Measurements from ENCODE around the gene ABCG1. TPM values are rescaled to one million over a fixed set of nuclear protein-coding genes. Genes with fewer than 3 reads are reported as not detected.

Gene ABCG1
- total and polyA plus RNA-seq, 4 experiments from 2014 or later: 1.5 to 19.6 (median 9.5) TPM

DNA sequence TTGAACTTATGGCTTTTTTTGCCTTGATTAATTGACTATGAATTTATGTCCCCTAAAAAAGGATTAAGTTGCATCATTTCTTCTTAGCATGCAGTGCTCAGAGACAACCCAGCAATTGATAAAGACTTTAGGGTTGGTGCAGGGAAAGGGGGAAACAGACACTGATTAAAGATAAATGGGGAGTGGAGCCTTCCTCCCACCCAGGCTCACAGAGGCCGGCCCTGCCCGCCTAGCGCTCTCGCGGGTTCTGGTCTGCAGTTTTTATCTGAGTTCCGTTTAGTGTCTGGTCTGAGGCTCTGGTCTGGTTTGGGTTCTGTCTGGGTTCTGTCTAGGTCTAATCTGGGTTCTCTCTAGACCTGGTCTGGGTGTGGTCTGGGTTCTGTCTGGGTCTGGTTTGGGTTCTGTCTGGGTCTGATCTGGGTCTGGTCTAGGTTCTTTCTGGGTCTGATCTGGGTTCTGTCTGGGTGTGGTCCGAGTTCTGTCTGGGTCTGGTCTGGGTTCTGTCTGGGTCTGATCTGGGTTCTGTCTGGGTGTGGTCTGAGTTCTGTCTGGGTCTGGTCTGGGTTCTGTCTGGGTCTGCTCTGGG is 48.1 kb downstream of the ABCG1 start:
- no peaks in the 10 kb centered on the region for H3K9me3 ChIP-seq (ENCODE audit: control insufficient read depth in 1 of 2, low read length in 2 of 2)
- H3K4me1 ChIP-seq (ENCODE audit: insufficient read depth, low read length): peaks cover 32% of the 10 kb centered on the region
- H3K4me3 Mint-ChIP-seq: peak overlapping the region in 7 of 8 donors; percentile 21 to 81 (median 49)
- H3K27ac Mint-ChIP-seq: peak overlapping the region; percentile 46 to 92 (median 85)
- POLR2A ChIA-PET (ENCODE audit: partially characterized antibody): no interaction called here
- CTCF ChIA-PET (ENCODE audit: partially characterized antibody): interaction anchor here (3.8 kb wide), 1 partner anchor 8 kb away, joined by 28 read pairs; no protein-coding TSS in a partner anchor
- H3K9me3 Mint-ChIP-seq: no peaks in the 10 kb centered on the region
- H3K36me3 ChIP-seq (ENCODE audit: insufficient read depth, low read length): peaks cover 6% of the 10 kb centered on the region
- intact Hi-C loops (cut with micrococcal nuclease): no loop called here
- DNase-seq: peak in 1 of 5 donors; percentile 57
- H3K27me3 ChIP-seq (ENCODE audit: insufficient read depth, low read length): no peaks in the 10 kb centered on the region
- no peak overlapping the region for H3K27ac ChIP-seq (ENCODE audit: low read depth, low read length)
- no peak overlapping the region for H3K4me3 ChIP-seq (ENCODE audit: low read length in 2 of 2)
- H3K4me1 Mint-ChIP-seq: peaks cover 23 to 45% (median 42%) of the 10 kb centered on the region in 4 donors
- no peaks in the 10 kb centered on the region for H3K27me3 Mint-ChIP-seq
- peaks cover 14 to 16% of the 10 kb centered on the region in 2 donors for H3K36me3 Mint-ChIP-seq

DNA sequence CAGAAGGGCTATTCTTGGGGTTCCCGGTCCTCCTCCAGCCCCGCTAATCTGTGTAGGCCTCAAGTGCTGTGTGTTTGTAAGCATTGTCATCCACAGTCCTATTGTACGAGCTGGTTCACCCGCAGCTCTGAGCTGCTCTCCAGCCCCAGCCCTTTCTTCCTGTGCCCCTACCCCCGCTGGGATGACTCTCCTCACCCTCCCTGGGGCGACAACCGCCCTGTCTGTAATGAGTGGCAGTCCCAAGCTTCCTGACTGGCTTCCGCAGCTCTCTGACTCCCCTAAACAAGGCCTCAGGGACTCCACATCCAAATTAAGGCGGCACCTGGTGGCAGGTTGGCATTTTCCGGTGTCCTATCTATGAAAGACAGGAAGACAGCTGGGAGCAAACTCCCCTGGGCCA is 50.4 kb downstream of the ABCG1 start:
- Histone ChIP-seq H3K36me3 (ENCODE audit: insufficient read depth, low read length) (peaks cover 25% of the 10 kb centered on the region), H3K4me1 (ENCODE audit: insufficient read depth, low read length) (peaks cover 32% of the 10 kb centered on the region), H3K4me3 (ENCODE audit: low read length in 2 of 2) (no peak overlapping the region), H3K27ac (ENCODE audit: low read depth, low read length) (no peak overlapping the region), H3K9me3 (ENCODE audit: control insufficient read depth in 1 of 2, low read length in 2 of 2) (no peaks in the 10 kb centered on the region), H3K27me3 (ENCODE audit: insufficient read depth, low read length) (no peaks in the 10 kb centered on the region)
- ChIA-PET POLR2A (ENCODE audit: partially characterized antibody) (no interaction called here), CTCF (ENCODE audit: partially characterized antibody) (interaction anchor here (0.9 to 3.8 kb wide), 5 partner anchors 10 to 124 kb away, joined by 3 to 28 read pairs (median 4); no protein-coding TSS in a partner anchor)
- DNase-seq: no peak
- peaks cover 23 to 40% (median 35%) of the 10 kb centered on the region in 4 donors for H3K4me1 Mint-ChIP-seq
- H3K4me3 Mint-ChIP-seq: peak overlapping the region in 1 of 8 donors; percentile 9
- H3K27ac Mint-ChIP-seq: peak overlapping the region in 5 of 7 donors; percentile 22 to 61 (median 60)
- peaks cover 11 to 19% of the 10 kb centered on the region in 2 donors for H3K36me3 Mint-ChIP-seq
- H3K27me3 Mint-ChIP-seq: no peaks in the 10 kb centered on the region
- no peaks in the 10 kb centered on the region for H3K9me3 Mint-ChIP-seq
- intact Hi-C loops (cut with micrococcal nuclease): no loop called here

DNA sequence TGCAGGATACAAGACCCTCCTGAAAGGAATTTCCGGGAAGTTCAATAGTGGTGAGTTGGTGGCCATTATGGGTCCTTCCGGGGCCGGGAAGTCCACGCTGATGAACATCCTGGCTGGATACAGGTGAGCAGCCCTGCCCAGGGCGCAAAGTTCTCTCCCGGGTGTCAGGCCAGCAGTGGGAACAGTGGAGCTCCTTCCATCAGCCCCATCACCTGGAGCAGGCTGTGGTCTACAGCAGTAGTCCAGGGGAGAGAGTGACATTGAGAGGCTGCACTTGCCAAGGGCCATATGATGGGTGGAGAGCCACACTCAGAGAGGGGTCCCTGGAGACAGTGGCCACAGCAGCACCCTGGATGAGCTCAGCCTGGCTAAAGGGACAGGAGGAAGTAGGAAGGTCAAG is 52.1 kb downstream of the ABCG1 start:
- intact Hi-C loops (cut with micrococcal nuclease): no loop called here
- Histone ChIP-seq H3K9me3 (ENCODE audit: control insufficient read depth in 1 of 2, low read length in 2 of 2) (no peaks in the 10 kb centered on the region), H3K4me1 (ENCODE audit: insufficient read depth, low read length) (peaks cover 32% of the 10 kb centered on the region), H3K27me3 (ENCODE audit: insufficient read depth, low read length) (no peaks in the 10 kb centered on the region), H3K36me3 (ENCODE audit: insufficient read depth, low read length) (peaks cover 37% of the 10 kb centered on the region), H3K27ac (ENCODE audit: low read depth, low read length) (no peak overlapping the region), H3K4me3 (ENCODE audit: low read length in 2 of 2) (no peak overlapping the region)
- Mint-ChIP-seq H3K4me3 (no peak overlapping the region), H3K36me3 (peaks cover 6 to 28% of the 10 kb centered on the region in 2 donors), H3K9me3 (no peaks in the 10 kb centered on the region), H3K27ac (peak overlapping the region in 2 of 7 donors; percentile 48 to 84), H3K4me1 (peaks cover 21 to 35% (median 30%) of the 10 kb centered on the region in 4 donors), H3K27me3 (no peaks in the 10 kb centered on the region)
- peak in 1 of 5 donors; percentile 18 for DNase-seq
- ChIA-PET CTCF (ENCODE audit: partially characterized antibody) (interaction anchor here (1.4 to 3.8 kb wide), 2 partner anchors 12 to 125 kb away, joined by 3 to 28 read pairs; no protein-coding TSS in a partner anchor), POLR2A (ENCODE audit: partially characterized antibody) (no interaction called here)

DNA sequence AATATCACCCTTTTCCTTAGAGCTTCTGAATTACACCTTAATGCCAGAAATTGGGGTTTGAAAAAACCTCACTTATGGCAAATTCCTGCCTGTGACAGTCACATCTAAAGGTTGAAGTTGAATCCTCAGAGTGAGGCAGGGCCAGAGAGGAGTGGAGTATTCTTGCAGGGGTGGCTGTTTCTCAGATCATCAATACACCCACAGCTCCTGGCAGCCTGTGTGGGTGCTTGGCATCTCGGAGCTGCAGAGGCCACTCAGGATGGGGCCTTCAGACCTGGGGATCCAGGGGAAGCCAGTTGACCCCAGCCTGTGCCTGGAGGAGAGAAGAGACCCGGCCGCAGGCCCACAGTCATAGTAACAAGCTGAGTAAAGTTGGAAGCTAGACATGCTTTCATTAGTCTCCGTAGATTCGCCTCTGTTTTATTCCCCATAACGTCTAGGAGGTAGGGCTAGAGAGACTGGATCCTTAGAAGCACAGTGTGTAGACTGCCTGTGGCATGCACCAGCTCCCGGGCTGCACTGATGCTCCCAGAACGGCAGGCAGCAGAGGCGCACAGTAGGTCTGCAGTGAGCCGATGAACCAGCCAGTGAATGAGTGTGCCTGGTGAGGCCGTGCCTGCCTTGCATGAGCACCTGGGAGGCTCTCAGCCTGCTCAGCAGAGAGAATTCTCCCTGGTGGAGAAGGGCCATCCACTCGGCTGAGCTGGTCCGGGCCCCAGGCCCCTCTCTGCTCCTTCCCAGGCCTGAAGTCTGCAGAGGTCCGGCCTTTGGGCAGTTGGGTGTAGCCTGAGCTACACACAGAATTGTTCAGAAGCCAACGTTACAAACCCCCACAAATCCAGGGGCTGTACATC is 53.4 kb downstream of the ABCG1 start:
- H3K9me3 ChIP-seq (ENCODE audit: control insufficient read depth in 1 of 2, low read length in 2 of 2): no peaks in the 10 kb centered on the region
- peaks cover 21% of the 10 kb centered on the region for H3K4me1 ChIP-seq (ENCODE audit: insufficient read depth, low read length)
- H3K4me3 ChIP-seq (ENCODE audit: low read length in 2 of 2): no peak overlapping the region
- Mint-ChIP-seq H3K27ac (no peak overlapping the region), H3K36me3 (peaks cover 9 to 36% of the 10 kb centered on the region in 2 donors), H3K4me3 (no peak overlapping the region), H3K9me3 (no peaks in the 10 kb centered on the region), H3K27me3 (no peaks in the 10 kb centered on the region), H3K4me1 (peaks cover 11 to 24% (median 19%) of the 10 kb centered on the region in 4 donors)
- DNase-seq: peak in 1 of 5 donors; percentile 31
- POLR2A ChIA-PET (ENCODE audit: partially characterized antibody): no interaction called here
- H3K36me3 ChIP-seq (ENCODE audit: insufficient read depth, low read length): peaks cover 47% of the 10 kb centered on the region
- CTCF ChIA-PET (ENCODE audit: partially characterized antibody): interaction anchor here (1.4 to 1.9 kb wide), 2 partner anchors 13 to 127 kb away, joined by 3 to 7 read pairs; no protein-coding TSS in a partner anchor
- H3K27ac ChIP-seq (ENCODE audit: low read depth, low read length): no peak overlapping the region
- intact Hi-C loops (cut with micrococcal nuclease): no loop called here
- no peaks in the 10 kb centered on the region for H3K27me3 ChIP-seq (ENCODE audit: insufficient read depth, low read length)

DNA sequence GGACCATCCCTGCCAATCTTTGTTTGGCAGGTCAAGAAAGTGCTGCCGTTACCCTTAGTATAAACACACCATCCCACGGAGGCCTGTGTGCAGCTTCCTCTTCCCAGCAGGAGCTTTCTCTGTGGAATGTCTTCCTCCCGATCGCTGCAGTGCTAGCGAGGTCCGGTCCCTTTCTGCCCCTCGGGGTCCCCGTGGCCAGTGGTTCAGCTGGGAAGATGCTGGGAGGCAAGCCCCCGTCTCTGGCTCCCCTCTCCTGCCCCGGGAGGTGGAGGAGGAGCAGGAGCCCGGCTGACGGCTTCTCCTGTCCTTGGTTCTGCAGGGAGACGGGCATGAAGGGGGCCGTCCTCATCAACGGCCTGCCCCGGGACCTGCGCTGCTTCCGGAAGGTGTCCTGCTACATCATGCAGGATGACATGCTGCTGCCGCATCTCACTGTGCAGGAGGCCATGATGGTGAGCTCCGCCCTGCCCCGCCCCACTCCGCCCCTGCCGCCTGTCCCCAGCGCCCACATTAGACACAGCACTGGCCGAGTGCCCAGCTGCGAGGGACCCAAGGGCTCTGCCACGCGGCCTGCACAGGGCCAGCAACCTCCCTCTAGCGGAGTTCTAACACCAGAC is 54.2 kb downstream of the ABCG1 start:
- Histone ChIP-seq H3K4me3 (ENCODE audit: low read length in 2 of 2) (no peak overlapping the region), H3K27ac (ENCODE audit: low read depth, low read length) (no peak overlapping the region), H3K9me3 (ENCODE audit: control insufficient read depth in 1 of 2, low read length in 2 of 2) (no peaks in the 10 kb centered on the region), H3K27me3 (ENCODE audit: insufficient read depth, low read length) (no peaks in the 10 kb centered on the region), H3K4me1 (ENCODE audit: insufficient read depth, low read length) (peaks cover 14% of the 10 kb centered on the region), H3K36me3 (ENCODE audit: insufficient read depth, low read length) (peaks cover 47% of the 10 kb centered on the region)
- no peaks in the 10 kb centered on the region for H3K9me3 Mint-ChIP-seq
- H3K4me1 Mint-ChIP-seq: peaks cover 4 to 16% (median 13%) of the 10 kb centered on the region in 4 donors
- no peaks in the 10 kb centered on the region for H3K27me3 Mint-ChIP-seq
- ChIA-PET POLR2A (ENCODE audit: partially characterized antibody) (no interaction called here), CTCF (ENCODE audit: partially characterized antibody) (interaction anchor here (1.9 kb wide), 1 partner anchor 14 kb away, joined by 7 read pairs; no protein-coding TSS in a partner anchor)
- DNase-seq: peak in 1 of 5 donors; percentile 18
- intact Hi-C loops (cut with micrococcal nuclease): no loop called here
- H3K27ac Mint-ChIP-seq: no peak overlapping the region
- H3K36me3 Mint-ChIP-seq: peaks cover 17 to 44% of the 10 kb centered on the region in 2 donors
- H3K4me3 Mint-ChIP-seq: no peak overlapping the region

DNA sequence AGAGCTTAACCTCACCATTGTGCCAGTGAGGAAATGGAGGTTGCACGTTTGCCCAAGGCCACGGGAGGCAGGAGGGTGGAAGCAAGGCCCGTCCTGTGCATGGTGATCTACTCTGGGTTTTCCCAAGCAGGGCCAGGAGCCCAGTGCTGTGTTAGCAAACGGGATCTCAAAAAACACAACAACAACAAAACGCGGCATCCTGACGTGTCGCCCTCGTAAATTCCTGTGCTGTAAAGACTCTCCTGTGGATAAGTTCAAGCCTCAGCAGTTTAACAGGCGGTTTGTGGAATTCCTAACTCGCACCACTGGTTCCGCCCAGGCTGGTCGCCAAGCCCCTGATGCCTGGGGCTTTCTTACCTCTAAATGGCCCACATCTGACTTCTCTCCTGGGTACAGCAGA is 57.1 kb downstream of the ABCG1 start:
- Mint-ChIP-seq H3K4me1 (peaks cover 0 to 2% (median 0%) of the 10 kb centered on the region in 4 donors), H3K27ac (no peak overlapping the region), H3K4me3 (no peak overlapping the region), H3K9me3 (no peaks in the 10 kb centered on the region), H3K27me3 (no peaks in the 10 kb centered on the region), H3K36me3 (peaks cover 20 to 59% of the 10 kb centered on the region in 2 donors)
- POLR2A ChIA-PET (ENCODE audit: partially characterized antibody): interaction anchor here (1.1 kb wide), 1 partner anchor 43 kb away, joined by 3 read pairs; no protein-coding TSS in a partner anchor
- no peak for DNase-seq
- no peaks in the 10 kb centered on the region for H3K9me3 ChIP-seq (ENCODE audit: control insufficient read depth in 1 of 2, low read length in 2 of 2)
- no peak overlapping the region for H3K4me3 ChIP-seq (ENCODE audit: low read length in 2 of 2)
- H3K27me3 ChIP-seq (ENCODE audit: insufficient read depth, low read length): no peaks in the 10 kb centered on the region
- intact Hi-C loops (cut with micrococcal nuclease): no loop called here
- no peaks in the 10 kb centered on the region for H3K4me1 ChIP-seq (ENCODE audit: insufficient read depth, low read length)
- CTCF ChIA-PET (ENCODE audit: partially characterized antibody): interaction anchor here (1.6 kb wide), 1 partner anchor 17 kb away, joined by 5 read pairs; no protein-coding TSS in a partner anchor
- H3K27ac ChIP-seq (ENCODE audit: low read depth, low read length): no peak overlapping the region
- H3K36me3 ChIP-seq (ENCODE audit: insufficient read depth, low read length): peaks cover 48% of the 10 kb centered on the region
